Myocyte (in vitro differentiated cells): Measurements from ENCODE around the gene OR10D3. TPM values are rescaled to one million over a fixed set of nuclear protein-coding genes. Genes with fewer than 3 reads are reported as not detected.
"Not testable (repeated sequence)": the region's sequence is repeated elsewhere in the genome, so short reads cannot be mapped to it uniquely, and the experiment has no call there.

Source experiments
- DNase-seq: peaks from one replicate; pipeline ENCODE4 v3.0.0-alpha.2; 2012; ENCODE audit warnings: low read depth
- total RNA-seq: library from RNA; depleted of rRNA; stranded (reverse); fragments of >200 nt; gene quantifications from 2 replicates; pipeline ENCODE4 v1.2.3, GENCODE V29; 2014

OR10D3 gene
- total RNA-seq, 1 donor from 2014 or later: not detected

GRCh38 chr11:124194293-124195188 lies 11.4 kb downstream of the OR10D3 start:
- DNase-seq: peak; percentile 47

GRCh38 chr11:124195189-124195734 lies 12.1 kb downstream of the OR10D3 start:
- peak; percentile 77 for DNase-seq

DNA sequence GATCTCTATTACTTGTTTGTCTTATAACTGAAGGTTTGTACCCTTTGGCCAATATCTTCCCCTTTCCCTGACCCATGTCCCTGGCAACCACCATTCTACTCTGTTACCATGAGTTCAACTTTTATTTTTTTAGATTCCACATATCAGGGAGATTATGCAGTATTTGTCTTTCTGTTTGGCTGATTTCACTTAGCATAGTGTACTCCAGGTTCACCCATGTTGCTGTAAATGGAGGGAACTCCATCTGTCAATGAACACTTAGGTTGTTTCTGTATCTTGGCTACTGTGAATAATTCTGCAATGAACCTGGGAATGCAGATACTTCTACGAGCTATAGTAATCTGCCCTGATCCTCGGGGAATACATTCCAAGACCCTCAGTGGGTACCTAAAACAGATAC lies 14.9 kb downstream of the OR10D3 start:
- DNase-seq: no peak

DNA sequence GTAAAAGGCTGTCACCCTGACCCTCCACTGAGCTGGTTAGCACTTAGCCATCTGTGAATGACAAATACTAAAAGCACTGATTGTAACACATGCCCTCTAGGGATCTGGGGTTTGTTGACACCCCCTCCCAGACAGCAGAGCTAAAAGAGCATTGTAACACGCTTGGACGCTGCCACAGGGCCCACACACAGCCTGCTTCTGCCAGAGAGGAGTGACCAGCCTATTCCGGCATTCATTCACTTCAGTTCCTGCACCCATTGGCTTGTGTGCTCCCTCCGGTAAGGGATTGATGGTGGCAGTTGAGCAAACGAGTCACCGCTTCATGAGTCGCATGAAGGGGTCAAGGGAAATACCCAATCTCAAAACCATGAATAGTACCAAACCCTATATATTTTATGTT lies 15.8 kb downstream of the OR10D3 start:
- DNase-seq: no peak

DNA sequence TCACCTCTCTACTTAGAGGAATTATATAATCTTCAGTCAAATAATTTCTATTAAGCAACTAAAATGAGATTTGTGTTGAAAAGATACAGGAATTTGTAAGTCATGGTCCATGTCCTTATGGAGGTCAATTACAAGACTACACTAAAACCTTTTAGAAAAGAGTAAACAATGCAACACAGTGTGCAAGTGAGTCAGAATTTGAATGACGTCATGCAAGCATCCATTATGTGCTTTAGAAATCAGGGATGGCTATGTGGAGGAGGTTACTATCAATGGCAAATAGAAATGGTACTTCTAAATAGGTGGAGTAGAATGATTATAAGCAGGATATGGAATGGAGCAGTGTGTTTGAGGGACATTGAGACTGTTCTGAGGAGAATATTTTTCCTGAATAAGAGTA lies 16.6 kb downstream of the OR10D3 start:
- no peak for DNase-seq

- DNase-seq: no peak
These were observed 17.5 kb downstream of the OR10D3 start for GRCh38 chr11:124200671-124201070.

DNA sequence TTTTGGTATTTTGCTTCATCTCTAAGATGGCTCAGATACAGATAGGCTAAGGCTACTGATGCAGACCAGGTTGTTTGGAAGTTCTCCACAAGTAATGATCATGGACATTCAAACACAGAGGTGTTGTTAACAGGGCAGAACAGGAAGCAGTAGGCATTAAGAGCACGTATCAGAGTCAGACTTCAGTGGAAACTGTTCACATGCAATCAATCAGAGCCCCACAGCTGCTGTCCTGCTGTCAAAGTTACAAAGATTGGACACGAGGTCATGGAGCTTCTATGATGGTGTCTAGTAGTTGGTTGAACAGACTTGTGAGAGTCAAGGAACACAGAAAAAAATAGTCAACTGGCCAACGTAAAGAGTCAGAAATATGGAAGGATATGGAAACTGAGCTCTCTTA lies 19.8 kb downstream of the OR10D3 start:
- DNase-seq: peak; percentile 19

- DNase-seq: no peak
These were observed 20.9 kb downstream of the OR10D3 start for GRCh38 chr11:124204008-124204407.

GRCh38 chr11:124207102-124207792 lies 24.1 kb downstream of the OR10D3 start:
- DNase-seq: no peak

- no peak for DNase-seq
These were observed 26.7 kb downstream of the OR10D3 start for GRCh38 chr11:124209824-124210357.

DNA sequence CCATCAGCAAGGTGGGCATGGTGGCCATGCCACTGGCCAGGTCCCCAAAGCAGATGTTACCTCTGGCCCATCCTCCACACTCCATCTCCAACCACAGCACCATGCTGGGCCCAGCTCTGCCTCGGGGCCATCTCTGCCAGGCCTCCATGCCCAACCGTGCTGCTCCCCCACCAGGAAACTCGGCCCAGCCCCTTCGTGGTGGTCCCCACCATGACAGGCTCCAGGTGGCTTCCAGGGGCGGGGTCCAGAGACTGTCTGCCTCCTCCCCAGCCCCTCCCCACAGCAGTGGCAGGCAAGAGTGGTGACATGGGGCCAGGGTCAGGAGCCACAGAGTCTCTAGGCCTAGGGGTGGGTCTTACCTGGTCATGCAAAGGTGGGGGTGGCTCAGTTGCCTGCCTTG lies 27.3 kb downstream of the OR10D3 start:
- DNase-seq: no peak

DNA sequence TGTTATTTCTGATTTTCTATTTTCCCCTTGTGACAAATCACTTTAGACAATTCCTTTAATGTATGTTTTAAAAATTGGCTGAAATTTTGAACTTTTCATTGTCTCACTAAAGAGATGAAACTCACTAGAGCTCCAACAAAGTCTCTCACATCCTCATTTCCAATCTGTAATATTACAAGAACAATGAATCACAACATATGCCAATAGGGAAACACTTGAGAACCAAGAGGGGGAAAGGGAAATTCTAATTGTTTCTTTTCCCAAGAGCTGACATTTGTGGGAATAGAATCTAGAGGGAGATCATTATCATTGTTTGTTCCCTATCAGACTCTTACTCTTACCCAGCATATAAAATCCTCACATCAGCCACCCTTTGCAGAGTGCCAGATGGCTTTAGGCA lies 28.2 kb downstream of the OR10D3 start:
- DNase-seq: no peak

- no peak for DNase-seq
These were observed 30.9 kb downstream of the OR10D3 start for GRCh38 chr11:124214027-124214426.

GRCh38 chr11:124219126-124219525 lies 36.0 kb downstream of the OR10D3 start:
- DNase-seq: no peak

GRCh38 chr11:124222407-124222806 lies 39.3 kb downstream of the OR10D3 start:
- DNase-seq: no peak

DNA sequence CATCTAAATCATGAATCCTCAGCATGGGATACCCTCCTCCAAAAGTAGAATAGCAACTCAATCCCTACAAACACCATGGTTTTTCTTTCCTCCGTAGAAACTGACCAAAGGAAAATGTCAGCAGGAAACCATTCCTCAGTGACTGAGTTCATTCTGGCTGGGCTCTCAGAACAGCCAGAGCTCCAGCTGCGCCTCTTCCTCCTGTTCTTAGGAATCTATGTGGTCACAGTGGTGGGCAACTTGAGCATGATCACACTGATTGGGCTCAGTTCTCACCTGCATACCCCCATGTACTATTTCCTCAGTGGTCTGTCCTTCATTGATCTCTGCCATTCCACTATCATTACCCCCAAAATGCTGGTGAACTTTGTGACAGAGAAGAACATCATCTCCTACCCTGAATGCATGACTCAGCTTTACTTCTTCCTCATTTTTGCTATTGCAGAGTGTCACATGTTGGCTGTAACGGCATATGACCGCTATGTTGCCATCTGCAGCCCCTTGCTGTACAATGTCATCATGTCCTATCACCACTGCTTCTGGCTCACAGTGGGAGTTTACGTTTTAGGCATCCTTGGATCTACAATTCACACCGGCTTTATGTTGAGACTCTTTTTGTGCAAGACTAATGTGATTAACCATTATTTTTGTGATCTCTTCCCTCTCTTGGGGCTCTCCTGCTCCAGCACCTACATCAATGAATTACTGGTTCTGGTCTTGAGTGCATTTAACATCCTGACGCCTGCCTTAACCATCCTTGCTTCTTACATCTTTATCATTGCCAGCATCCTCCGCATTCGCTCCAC lies 41.7 kb downstream of the OR10D3 start:
- not testable (repeated sequence) for DNase-seq

DNA sequence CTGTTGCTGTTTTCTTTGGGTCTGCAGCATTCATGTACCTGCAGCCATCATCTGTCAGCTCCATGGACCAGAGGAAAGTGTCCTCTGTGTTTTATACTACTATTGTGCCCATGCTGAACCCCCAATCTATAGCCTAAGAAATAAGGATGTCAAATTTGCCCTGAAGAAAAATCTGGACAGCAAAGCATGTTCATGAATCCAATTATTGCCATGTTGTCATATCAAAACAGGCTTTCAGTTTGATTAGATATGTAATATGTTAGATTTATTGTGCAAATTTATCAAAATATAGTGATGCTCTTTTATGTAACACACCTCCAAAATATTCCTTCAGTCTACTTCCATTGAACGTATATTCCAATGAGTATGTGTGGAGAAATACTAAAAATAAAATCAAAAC lies 42.3 kb downstream of the OR10D3 start:
- DNase-seq: no peak

DNA sequence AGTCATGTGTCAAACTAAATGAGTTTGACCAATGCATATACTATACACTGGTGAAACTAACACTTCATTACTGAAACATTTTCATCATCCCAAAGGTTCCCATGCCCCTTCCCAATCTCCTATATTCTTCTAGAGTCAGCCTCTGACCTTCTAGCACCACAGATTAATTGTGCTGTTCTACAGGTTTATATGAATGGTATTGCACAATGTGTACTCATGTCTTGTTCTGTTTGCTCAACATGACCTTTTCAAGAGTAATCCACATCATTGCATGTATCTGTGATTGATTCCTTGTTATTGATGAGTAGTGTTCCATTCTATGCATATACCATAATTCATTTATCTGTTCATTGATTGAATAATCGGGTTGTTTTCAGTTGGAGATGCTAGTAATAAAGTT lies 50.2 kb downstream of the OR10D3 start:
- no peak for DNase-seq
